SK-N-SH (cell line): ENCODE measurements around the gene OPRM1. TPM values are rescaled to one million over a fixed set of nuclear protein-coding genes. Genes with fewer than 3 reads are reported as not detected.

Experiments used
- CTCF ChIA-PET: fragments of 300-600, 350-600 bp; formaldehyde crosslinking; extraction: SDS; loops from one replicate; lab custom pipeline; 2021; lab: Yijun Ruan, JAX
- POLR2A ChIA-PET: fragments of 350-600 bp; sonication (Branson Sonifier 250); formaldehyde crosslinking; extraction: SDS; loops from one replicate; lab custom pipeline; 2020; ENCODE audit warnings: antibody characterized with exemption, inconsistent platforms; lab: Yijun Ruan, JAX
- DNase-seq: peaks from one replicate; pipeline ENCODE4 v3.0.0; 2012
- H2AFZ ChIP-seq: fragments of 200-600 bp; sonication (generic); 2 replicates; pipeline ENCODE4 v1.8.1; 2016; ENCODE audit warnings: antibody characterized with exemption, mild to moderate bottlenecking, low read depth
- H3F3A ChIP-seq: fragments of 200-600 bp; sonication (generic); replicated peaks from 2 replicates; pipeline ENCODE3; 2016; ENCODE audit warnings: antibody characterized with exemption, mild to moderate bottlenecking; ENCODE audit not compliant: insufficient read depth
- H3K27ac ChIP-seq, 2 experiments: fragments of 200-500 bp in 1 of 2; fragments of 200-600 bp in 1 of 2; sonication (Bioruptor generic) in 1 of 2; sonication (generic), shearing (Covaris generic) in 1 of 2; 2 replicates each; pipeline versions ENCODE4 v1.5.1 to v1.6.1; 2014 to 2016; ENCODE audit warnings: low read depth in 2 of 2, inconsistent platforms in 1 of 2, low read length in 1 of 2, mild to moderate bottlenecking in 1 of 2, mixed read lengths in 1 of 2
- H3K27me3 ChIP-seq: fragments of 200-600 bp; sonication (generic), shearing (Covaris generic); 2 replicates; pipeline ENCODE4 v1.6.1; 2016; ENCODE audit warnings: mixed run types; ENCODE audit not compliant: insufficient read depth
- H3K36me3 ChIP-seq, 2 experiments: fragments of 200-500 bp in 1 of 2; fragments of 200-600 bp in 1 of 2; sonication (Bioruptor generic) in 1 of 2; sonication (generic) in 1 of 2; replicated peaks in 1 of 2; 2 replicates each; pipeline versions ENCODE3 to v1.5.1; 2014 to 2016; ENCODE audit warnings: low read length in 1 of 2, mild to moderate bottlenecking in 1 of 2; ENCODE audit not compliant: insufficient read depth in 2 of 2, control insufficient read depth in 1 of 2
- H3K4me1 ChIP-seq, 2 experiments: fragments of 200-500 bp in 1 of 2; fragments of 200-600 bp in 1 of 2; sonication (Bioruptor generic) in 1 of 2; sonication (generic), shearing (Covaris generic) in 1 of 2; 2 replicates each; pipeline versions ENCODE4 v1.5.1 to v1.6.1; 2014 to 2016; ENCODE audit warnings: low read depth in 1 of 2, low read length in 1 of 2, mixed run types in 1 of 2; ENCODE audit not compliant: insufficient read depth in 2 of 2, control insufficient read depth in 1 of 2
- H3K4me2 ChIP-seq: fragments of 200-600 bp; sonication (generic), shearing (Covaris generic); 2 replicates; pipeline ENCODE4 v1.6.1; 2017; ENCODE audit warnings: mixed run types
- H3K4me3 ChIP-seq, 2 experiments: fragments of 200-500 bp in 1 of 2; fragments of 200-600 bp in 1 of 2; sonication (Bioruptor generic) in 1 of 2; sonication (generic), shearing (Covaris generic) in 1 of 2; 2 replicates each; pipeline versions ENCODE4 v1.5.1 to v1.8.1; 2014 to 2016; ENCODE audit warnings: low read depth in 2 of 2, inconsistent platforms in 1 of 2, low read length in 1 of 2, mild to moderate bottlenecking in 1 of 2, mixed read lengths in 1 of 2, moderate library complexity in 1 of 2
- H3K79me2 ChIP-seq: fragments of 200-600 bp; sonication (generic); 2 replicates; pipeline ENCODE4 v1.8.1; 2017; ENCODE audit warnings: mild to moderate bottlenecking; ENCODE audit not compliant: insufficient read depth
- H3K9ac ChIP-seq: fragments of 200-600 bp; sonication (generic); 2 replicates; pipeline ENCODE4 v1.6.1; 2017; ENCODE audit warnings: mixed run types
- H3K9me2 ChIP-seq: fragments of 200-600 bp; sonication (generic); 2 replicates; pipeline ENCODE4 v1.6.1; 2017; ENCODE audit warnings: mixed run types
- H3K9me3 ChIP-seq: fragments of 200-600 bp; sonication (generic); 2 replicates; pipeline ENCODE4 v1.6.1; 2017; ENCODE audit warnings: mixed run types, mild to moderate bottlenecking, moderate library complexity
- H4K20me1 ChIP-seq: fragments of 200-600 bp; sonication (generic); 2 replicates; pipeline ENCODE4 v1.6.1; 2017; ENCODE audit warnings: mild to moderate bottlenecking, mixed run types; ENCODE audit not compliant: insufficient read depth
- FOSL2 ChIP-seq: IDR thresholded peaks from 2 replicates; pipeline ENCODE4 v1.4.0; 2012; ENCODE audit warnings: low read depth, mild to moderate bottlenecking, moderate library complexity, borderline replicate concordance
- FOXJ3 ChIP-seq: sonication (generic); formaldehyde crosslinking; IDR thresholded peaks from 2 replicates; pipeline ENCODE4 v1.5.1; 2020; ENCODE audit warnings: mild to moderate bottlenecking, missing genetic modification reagents
- FOXM1 ChIP-seq: IDR thresholded peaks from 2 replicates; pipeline ENCODE4 v1.4.0; 2012; ENCODE audit warnings: low read depth, mild to moderate bottlenecking
- GABPA ChIP-seq: IDR thresholded peaks from 2 replicates; pipeline ENCODE4 v1.4.0; 2012; ENCODE audit warnings: low read depth, mild to moderate bottlenecking
- GATA2 ChIP-seq: sonication (generic); formaldehyde crosslinking; IDR thresholded peaks from 2 replicates; pipeline ENCODE4 v1.5.0; 2020; ENCODE audit warnings: mild to moderate bottlenecking, missing genetic modification reagents
- IRF3 ChIP-seq: fragments of 150-350 bp; IDR thresholded peaks from 2 replicates; pipeline ENCODE4 v1.6.1; 2016; ENCODE audit warnings: mild to moderate bottlenecking, low read depth, low read length
- POLR2AphosphoS5 ChIP-seq: IDR thresholded peaks from 2 replicates; pipeline ENCODE4 v1.6.1; 2012; ENCODE audit warnings: low read depth, low read length
- RAD21 ChIP-seq: IDR thresholded peaks from 2 replicates; pipeline ENCODE4 v1.6.1; 2012; ENCODE audit warnings: mild to moderate bottlenecking, low read length
- RCOR1 ChIP-seq: fragments of 150-350 bp; IDR thresholded peaks from 2 replicates; pipeline ENCODE4 v1.6.1; 2017; ENCODE audit warnings: antibody characterized with exemption, low read length
- REST ChIP-seq: IDR thresholded peaks from 2 replicates; pipeline ENCODE4 v1.6.1; 2012; ENCODE audit warnings: mild to moderate bottlenecking, low read depth, low read length, moderate library complexity
- RFX5 ChIP-seq: IDR thresholded peaks from 2 replicates; pipeline ENCODE4 v1.6.1; 2012; ENCODE audit warnings: mild to moderate bottlenecking, improper control_type of control experiment, low read length
- RXRA ChIP-seq: IDR thresholded peaks from 2 replicates; pipeline ENCODE4 v1.4.0; 2012; ENCODE audit warnings: low read depth, mild to moderate bottlenecking, borderline replicate concordance
- SIN3A ChIP-seq: IDR thresholded peaks from 2 replicates; pipeline ENCODE4 v1.6.1; 2012; ENCODE audit warnings: low read depth, mild to moderate bottlenecking, low read length, moderate library complexity, borderline replicate concordance
- TEAD4 ChIP-seq: IDR thresholded peaks from 2 replicates; pipeline ENCODE4 v1.4.0; 2012; ENCODE audit warnings: mild to moderate bottlenecking, borderline replicate concordance; ENCODE audit not compliant: insufficient read depth
- YY1 ChIP-seq: IDR thresholded peaks from 2 replicates; pipeline ENCODE4 v1.4.0; 2012; ENCODE audit warnings: low read depth, mild to moderate bottlenecking
- ZBTB33 ChIP-seq: IDR thresholded peaks from 2 replicates; pipeline ENCODE4 v1.4.0; 2012; ENCODE audit warnings: low read depth, borderline replicate concordance
- WGBS: methylation state at CpG from one replicate; pipeline ENCODE4 v1.1.6; 2017; ENCODE audit warnings: low lambda C conversion rate; 5-methylcytosine and 5-hydroxymethylcytosine counted together
- polyA plus RNA-seq, 3 experiments: library from polyadenylated mRNA; depleted of rRNA; stranded (reverse); fragments of >200 nt; gene quantifications; 2 replicates each; pipeline ENCODE4 v1.2.3, GENCODE V29; 2012
- TF ChIP-seq, protein P1 (sequence below): fragments of 150-350 bp; IDR thresholded peaks from 2 replicates; pipeline ENCODE4 v1.6.1; 2017; ENCODE audit warnings: antibody characterized with exemption, low read length, low read depth, borderline replicate concordance
- TF ChIP-seq, protein P2 (sequence below): IDR thresholded peaks from 2 replicates; pipeline ENCODE4; 2012
- TF ChIP-seq, protein P3 (sequence below): IDR thresholded peaks from 2 replicates; pipeline ENCODE4 v1.4.0; 2012; ENCODE audit warnings: low read depth

The OPRM1 gene
- polyA plus RNA-seq, 1 of the 3 experiments (the other 2 are of a cell fraction): 0.15 TPM

DNA sequence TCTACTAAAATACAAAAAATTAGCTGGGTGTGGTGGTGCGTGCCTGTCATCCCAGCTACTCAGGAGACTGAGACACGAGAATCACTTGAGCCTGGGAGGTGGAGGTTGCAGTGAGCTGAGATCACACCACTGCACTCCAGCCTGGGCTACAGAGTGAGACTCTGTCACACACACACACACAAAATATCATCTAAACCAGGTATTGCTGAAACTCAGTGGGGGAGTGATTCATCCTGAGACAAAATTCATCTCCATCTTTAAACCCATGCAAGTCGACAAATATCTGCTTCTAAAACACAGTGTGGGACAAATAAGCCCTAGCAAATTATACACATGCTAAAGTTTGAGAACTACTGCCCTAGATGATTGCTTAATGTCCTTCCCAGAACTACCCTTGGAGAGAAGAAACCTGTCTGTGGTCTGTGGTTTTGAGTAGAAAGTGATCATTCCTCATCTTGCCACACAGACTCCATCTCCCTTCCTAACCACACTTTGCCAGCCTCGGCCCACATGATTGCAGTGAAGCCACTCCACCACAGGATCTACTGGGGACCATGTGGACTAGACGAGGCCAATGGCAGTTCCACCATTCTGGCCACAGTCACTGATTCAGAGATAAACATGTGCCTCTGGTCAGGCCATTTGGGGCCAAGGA lies 130.3 kb downstream of the OPRM1 start (continued):
- TF ChIP-seq, protein P1, sequence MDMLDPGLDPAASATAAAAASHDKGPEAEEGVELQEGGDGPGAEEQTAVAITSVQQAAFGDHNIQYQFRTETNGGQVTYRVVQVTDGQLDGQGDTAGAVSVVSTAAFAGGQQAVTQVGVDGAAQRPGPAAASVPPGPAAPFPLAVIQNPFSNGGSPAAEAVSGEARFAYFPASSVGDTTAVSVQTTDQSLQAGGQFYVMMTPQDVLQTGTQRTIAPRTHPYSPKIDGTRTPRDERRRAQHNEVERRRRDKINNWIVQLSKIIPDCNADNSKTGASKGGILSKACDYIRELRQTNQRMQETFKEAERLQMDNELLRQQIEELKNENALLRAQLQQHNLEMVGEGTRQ: no peak
- TF ChIP-seq IRF3: no peak
- TF ChIP-seq FOXM1: no peak
- TF ChIP-seq, protein P2, sequence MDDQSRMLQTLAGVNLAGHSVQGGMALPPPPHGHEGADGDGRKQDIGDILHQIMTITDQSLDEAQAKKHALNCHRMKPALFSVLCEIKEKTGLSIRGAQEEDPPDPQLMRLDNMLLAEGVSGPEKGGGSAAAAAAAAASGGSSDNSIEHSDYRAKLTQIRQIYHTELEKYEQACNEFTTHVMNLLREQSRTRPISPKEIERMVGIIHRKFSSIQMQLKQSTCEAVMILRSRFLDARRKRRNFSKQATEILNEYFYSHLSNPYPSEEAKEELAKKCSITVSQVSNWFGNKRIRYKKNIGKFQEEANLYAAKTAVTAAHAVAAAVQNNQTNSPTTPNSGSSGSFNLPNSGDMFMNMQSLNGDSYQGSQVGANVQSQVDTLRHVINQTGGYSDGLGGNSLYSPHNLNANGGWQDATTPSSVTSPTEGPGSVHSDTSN: no peak
- TF ChIP-seq YY1: no peak
- TF ChIP-seq RCOR1: no peak
- TF ChIP-seq POLR2AphosphoS5: no peak
- TF ChIP-seq GATA2: no peak
- TF ChIP-seq RFX5: no peak
- no peak for TF ChIP-seq GABPA
- TF ChIP-seq RXRA: no peak
- TF ChIP-seq FOSL2: no peak
- TF ChIP-seq, protein P3, sequence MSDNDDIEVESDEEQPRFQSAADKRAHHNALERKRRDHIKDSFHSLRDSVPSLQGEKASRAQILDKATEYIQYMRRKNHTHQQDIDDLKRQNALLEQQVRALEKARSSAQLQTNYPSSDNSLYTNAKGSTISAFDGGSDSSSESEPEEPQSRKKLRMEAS: no peak

DNA sequence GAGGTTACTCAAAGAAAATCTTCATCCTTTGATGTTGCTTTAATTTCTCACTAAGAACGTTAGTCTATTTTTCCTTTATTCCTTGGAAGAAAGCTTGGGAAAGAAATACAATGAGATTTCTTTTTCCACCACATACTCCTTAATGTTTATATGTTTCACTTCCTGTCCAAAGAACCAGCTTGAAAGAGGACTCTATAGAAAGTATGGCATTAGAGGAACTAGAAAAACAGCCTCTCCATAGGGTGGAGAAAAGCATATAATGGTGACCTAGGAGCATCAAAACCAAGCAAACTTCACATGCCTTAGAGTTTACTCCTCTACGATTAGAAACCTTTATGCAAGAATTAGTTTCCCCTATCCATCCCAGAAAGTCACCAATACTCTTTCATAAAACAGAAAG lies 131.1 kb downstream of the OPRM1 start:
- no peaks in the 10 kb centered on the region for H3K36me3 ChIP-seq
- H2AFZ ChIP-seq: no peak overlapping the region
- 22% methylated on average over 2 of the region's 2 CpGs for WGBS
- no peak overlapping the region for H3K9ac ChIP-seq
- H3K9me2 ChIP-seq: no peaks in the 10 kb centered on the region
- ChIA-PET CTCF (interaction anchor here (1.5 kb wide), 1 partner anchor 15 kb away, joined by 4 read pairs; no protein-coding TSS in a partner anchor), POLR2A (no interaction called here)
- DNase-seq: no peak
- H3K27me3 ChIP-seq: no peaks in the 10 kb centered on the region
- H3F3A ChIP-seq: no peaks in the 10 kb centered on the region
- no peaks in the 10 kb centered on the region for H4K20me1 ChIP-seq
- H3K27ac ChIP-seq: no peak overlapping the region
- H3K79me2 ChIP-seq: no peaks in the 10 kb centered on the region
- no peak overlapping the region for H3K4me3 ChIP-seq
- no peaks in the 10 kb centered on the region for H3K4me1 ChIP-seq
- no peak overlapping the region for H3K4me2 ChIP-seq
- no peaks in the 10 kb centered on the region for H3K9me3 ChIP-seq
- no peak for TF ChIP-seq TEAD4
- TF ChIP-seq IRF3: no peak
- TF ChIP-seq FOXJ3 (CRISPR knock-in tag): no peak
- TF ChIP-seq, protein P2: no peak
- TF ChIP-seq RAD21: no peak
- TF ChIP-seq SIN3A: no peak
- TF ChIP-seq REST: no peak
- no peak for TF ChIP-seq RFX5
- no peak for TF ChIP-seq ZBTB33
- no peak for TF ChIP-seq YY1
